Esophagus squamous epithelium (tissue), 4 donors: Measurements from ENCODE around the gene LRP1B.

Experiments
- CTCF ChIP-seq, 6 experiments: fragments of 450-650 bp in 4 of 6; fragments of 200-600 bp in 2 of 6; sonication (generic) in 2 of 6; IDR thresholded peaks; one replicate each; pipeline ENCODE4 v1.5.1; 2016 to 2019; ENCODE audit warnings: antibody characterized with exemption in 6 of 6, mild to moderate bottlenecking in 4 of 6, moderate library complexity in 4 of 6
- POLR2A ChIP-seq, 4 donors: fragments of 450-650 bp; IDR thresholded peaks; one replicate each; pipeline ENCODE4 v1.6.1; 2017; ENCODE audit warnings: antibody characterized with exemption in 4 of 4, mild to moderate bottlenecking in 4 of 4, moderate library complexity in 3 of 4

GRCh38 chr2:141770530-141770929, 360.3 kb downstream of the LRP1B start:
- TF ChIP-seq CTCF (IDR thresholded peaks at IDR 0.05) (no peak), POLR2A (IDR thresholded peaks at IDR 0.05) (no peak)
